Hematopoietic multipotent progenitor cell treated with erythropoietin and hydrocortisone succinate and interleukin-3 and kit ligand, for 17 days (in vitro differentiated cells): ENCODE data around the gene PRAME.
"Not testable (repeated sequence)": the region's sequence is repeated elsewhere in the genome, so short reads cannot be mapped to it uniquely, and the experiment has no call there.

Experiments
- DNase-seq: peaks from one replicate; pipeline ENCODE4 v3.0.0-alpha.2; 2015; ENCODE audit warnings: low spot score

Gene PRAME

GRCh38 chr22:22550789-22551434 is 8.2 kb downstream of the PRAME start:
- DNase-seq: no peak

- no peak for DNase-seq
Observed at GRCh38 chr22:22548910-22549309, 10.2 kb downstream of the PRAME start.

- no peak for DNase-seq
Observed at GRCh38 chr22:22548317-22548716, 10.7 kb downstream of the PRAME start.

- no peak for DNase-seq
Observed at GRCh38 chr22:22547692-22548300, 11.3 kb downstream of the PRAME start.

- no peak for DNase-seq
Observed at GRCh38 chr22:22547226-22547625, 11.8 kb downstream of the PRAME start.

DNA sequence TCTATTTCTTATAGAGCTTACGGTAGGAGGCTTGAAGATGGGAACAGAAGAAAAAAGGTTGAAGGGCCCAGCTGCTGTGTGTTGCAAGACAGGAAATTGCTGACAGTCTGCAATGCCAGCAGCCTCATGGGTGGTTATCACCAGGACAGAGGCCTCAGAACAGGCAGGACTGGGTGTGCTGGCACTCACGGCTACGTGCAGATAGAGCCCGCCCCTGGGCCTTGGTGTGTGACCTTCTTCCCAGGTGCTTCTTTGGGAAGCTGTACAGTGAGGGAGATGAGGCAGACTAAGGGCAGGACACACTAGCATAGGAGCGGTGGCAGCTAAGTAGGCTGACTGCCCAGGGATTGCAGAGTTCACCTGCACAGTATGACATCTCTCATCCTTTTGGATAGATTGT is 12.6 kb downstream of the PRAME start:
- DNase-seq: no peak

DNA sequence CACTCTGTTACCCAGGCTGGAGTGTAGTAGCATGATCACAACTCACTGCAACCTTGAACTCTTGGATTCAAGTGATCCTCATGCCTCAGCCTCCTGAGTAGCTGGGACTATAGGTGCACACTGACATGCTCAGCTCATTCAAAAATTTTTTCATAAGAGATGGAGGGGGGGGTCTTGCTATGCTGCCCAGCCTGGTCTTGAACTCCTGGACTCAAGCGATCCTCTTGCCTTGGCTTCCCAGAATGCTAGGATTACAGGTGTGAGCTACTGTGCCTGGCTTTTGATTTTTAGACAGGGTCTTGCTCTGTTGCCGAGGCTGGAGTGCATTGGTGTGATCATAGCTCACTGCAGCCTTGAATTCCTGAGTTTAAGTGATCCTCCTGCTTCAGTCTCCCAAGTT is 14.0 kb downstream of the PRAME start:
- no peak for DNase-seq

DNA sequence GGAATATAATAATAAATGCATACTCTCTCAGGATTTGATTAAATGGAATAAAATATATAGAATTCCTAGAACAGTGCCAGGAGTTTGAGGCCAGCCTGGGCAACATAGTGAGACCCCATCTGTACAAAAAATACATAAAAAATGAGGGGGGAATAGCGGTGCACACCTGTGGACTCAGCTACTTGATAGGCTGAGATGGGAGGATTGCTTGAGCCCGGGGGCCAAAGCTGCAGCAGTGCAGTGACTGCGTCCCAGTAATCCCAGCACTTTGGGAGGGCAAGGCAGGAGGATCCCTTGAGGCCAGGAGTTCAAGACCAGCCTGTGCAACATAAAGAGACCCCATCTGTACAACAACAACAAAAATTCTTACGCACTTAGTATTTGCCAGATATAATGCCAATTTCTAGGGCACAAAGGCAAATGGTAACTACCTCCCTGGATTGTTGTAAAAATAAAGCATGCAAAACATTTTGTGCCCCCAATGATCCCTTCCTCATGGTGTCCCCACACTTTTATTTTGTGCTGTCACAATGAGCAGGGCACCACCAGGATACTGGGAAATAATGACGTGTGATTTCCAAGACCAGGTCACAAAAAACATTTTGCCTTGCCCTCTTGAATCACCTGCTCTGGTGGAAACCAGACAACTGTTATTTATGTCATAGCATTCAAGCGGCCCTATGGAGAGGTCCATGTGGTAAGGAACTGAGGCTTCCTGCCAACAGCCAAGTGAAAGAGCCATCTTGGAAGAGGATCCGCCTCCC is 20.7 kb downstream of the PRAME start:
- no peak for DNase-seq

DNA sequence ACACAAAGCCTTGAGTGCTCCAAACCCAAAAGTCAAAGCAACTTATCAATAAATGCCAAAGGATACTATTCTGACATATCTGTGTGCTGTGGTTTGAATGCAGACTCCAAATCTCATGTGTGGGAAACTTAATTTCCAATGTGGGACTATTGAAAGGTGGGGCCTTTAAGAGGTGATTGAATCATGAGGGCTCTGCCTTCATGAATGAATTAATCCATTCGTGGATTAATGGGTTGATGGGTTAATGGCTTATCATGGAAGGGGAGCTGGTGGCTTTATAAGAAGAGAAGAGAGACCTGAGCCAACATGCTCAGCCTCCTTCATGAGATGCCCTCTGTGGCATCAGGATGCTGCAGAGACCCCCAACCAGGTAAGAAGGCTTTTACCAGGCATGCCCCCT is 22.1 kb downstream of the PRAME start:
- no peak for DNase-seq

DNA sequence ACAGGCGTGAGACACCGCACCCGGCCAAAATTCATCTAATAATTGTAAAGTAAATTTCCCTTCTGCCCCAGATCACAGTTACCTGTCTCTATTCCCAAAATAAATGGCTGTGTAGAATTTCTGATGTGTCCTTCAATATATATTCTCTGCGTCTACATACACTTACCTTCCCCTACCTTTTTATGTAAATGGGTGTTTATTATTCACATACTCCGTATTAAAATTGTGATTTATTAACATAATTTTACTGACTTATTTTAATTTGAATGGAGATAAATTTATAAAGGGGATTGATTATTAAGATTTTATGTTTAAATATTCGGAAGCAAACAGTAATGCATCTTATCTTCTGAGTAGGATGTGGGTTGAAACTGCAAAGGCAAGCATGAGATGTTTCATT is 22.6 kb downstream of the PRAME start:
- no peak for DNase-seq

GRCh38 chr22:22535662-22536061 is 23.4 kb downstream of the PRAME start:
- DNase-seq: no peak

DNA sequence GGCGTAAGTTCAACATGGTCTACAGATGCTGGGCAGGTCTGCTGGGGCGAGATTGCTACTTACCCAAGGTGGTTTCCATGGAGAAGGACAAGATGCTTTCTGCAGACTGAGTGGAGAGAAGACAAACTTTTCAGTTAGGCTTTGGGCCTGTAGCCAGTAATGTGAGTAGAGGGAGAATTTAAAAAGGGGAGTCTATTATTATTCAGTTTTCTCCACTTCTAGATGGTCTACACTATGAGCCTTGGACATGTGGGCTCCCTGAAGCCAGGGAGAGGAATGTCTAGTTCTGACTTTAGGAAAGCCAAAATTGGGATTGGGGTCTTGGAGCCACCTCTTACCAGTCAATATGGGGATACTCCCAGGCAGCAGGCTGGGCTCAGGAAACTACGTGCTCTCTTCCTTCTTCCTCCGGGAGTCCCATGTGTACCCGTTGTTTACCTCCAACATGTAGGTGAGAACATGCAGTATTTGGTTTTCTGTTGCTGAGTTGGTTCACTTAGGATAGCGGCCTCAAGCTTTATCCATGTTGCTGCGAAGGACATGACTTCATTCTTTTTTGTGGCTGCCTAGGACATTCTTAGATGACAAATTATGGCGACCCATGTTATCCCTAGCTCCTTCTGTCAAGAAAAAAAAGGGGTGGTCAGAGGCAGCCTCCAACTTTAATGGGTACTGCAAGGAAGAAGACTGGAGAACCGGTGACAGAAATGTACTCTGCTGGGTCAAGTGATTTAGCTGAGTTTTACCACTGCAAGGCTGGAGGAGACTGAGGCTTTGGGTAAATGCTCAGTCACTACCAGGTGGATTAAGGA is 24.3 kb downstream of the PRAME start:
- no peak for DNase-seq

DNA sequence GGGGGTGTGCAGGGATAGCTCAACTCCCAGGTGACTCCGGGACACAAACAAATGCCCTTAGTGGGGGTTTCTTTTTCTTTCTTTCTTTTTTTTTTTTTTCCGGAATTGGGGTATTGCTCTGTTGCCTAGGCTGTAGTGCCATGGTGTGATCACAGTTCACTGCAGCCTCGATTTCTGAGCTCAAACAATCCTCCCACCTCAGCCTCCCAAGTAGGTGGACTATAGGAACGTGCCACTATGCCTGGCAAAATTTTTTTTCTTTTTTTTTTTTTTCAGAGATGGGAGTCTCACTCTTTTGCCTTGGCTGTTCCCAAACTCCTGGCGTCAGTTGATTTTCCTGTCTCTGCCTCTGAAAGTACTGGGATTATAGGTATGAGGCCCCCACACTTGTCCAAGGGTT is 25.2 kb downstream of the PRAME start:
- no peak for DNase-seq

- DNase-seq: no peak
Observed at GRCh38 chr22:22533417-22533816, 25.6 kb downstream of the PRAME start.

- not testable (repeated sequence) for DNase-seq
Observed at GRCh38 chr22:22532547-22533071, 26.5 kb downstream of the PRAME start.

DNA sequence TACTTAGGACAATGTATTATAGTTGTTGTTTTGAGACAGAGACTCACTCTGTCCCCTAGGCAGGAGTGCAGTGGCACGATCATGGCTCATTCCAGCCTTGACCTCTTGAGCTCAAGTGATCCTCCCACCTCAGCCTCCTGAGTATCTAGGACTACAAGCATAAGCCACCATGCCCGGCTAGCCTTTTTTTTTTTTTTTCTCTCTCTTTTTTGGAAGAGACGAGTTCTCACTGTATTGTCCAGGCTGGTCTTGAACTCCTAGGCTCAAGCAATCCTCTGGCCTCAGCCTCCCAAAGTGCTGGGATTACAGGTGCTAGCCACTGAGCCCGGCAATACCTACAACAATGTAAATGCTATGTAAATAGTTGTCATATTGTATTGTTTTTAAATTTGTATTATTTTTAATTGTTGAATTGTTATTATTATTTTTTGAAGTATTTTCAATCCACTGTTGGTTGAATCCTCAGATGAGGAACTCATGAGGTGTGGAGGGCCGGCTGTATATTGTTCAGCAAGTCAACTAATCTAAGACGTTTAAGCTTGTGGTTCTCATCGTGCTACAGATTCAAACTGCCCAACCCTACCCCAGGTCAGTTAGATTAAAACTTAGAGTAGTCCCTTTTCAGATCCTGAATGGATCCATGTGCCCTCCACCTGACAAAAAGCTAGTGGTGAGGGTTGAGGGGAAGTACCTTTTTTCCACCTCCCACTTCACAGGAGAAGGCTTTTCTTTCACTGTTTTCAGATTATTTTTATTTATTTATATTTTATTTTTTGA is 27.1 kb downstream of the PRAME start:
- no peak for DNase-seq

DNA sequence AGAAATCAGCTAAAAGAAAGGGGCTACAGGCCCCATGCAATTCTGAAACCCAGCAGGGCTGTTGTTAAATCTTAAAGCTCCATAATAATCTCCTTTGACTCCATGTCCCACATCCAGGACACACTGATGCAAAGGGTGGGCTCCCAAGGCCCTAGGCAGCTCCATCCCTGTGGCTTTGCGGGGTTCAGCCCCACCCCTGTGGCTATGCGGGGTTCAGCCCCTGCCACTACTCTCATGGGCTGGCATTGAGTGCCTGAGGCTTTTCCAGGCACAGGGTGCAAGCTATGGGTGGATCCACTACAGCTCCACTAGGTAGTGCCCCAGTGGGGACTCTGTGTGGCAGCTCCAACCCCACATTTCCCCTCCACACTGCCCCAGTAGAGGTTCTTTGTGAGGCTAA is 30.3 kb downstream of the PRAME start:
- DNase-seq: no peak

- DNase-seq: no peak
Observed at GRCh38 chr22:22527312-22527711, 31.8 kb downstream of the PRAME start.

- no peak for DNase-seq
Observed at GRCh38 chr22:22526125-22526912, 32.7 kb downstream of the PRAME start.

DNA sequence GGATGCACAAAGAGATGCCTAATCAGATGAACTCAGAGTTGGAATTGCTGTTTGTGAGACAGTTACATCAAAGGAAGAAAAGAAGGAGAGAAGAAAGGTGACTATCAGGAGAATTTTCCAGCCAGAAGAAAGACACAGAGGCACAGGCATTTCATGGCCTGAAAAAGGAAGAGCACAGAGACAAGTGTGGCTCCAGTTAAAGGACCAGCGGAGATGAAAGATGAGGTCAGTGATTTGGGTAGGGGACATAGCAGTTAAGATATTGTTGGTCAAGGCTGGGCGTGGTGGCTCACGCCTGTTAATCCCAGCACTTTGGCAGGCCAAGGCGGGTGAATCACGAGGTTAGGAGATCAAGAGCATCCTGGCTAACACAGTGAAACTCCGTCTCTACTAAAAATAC is 35.6 kb downstream of the PRAME start:
- no peak for DNase-seq

DNA sequence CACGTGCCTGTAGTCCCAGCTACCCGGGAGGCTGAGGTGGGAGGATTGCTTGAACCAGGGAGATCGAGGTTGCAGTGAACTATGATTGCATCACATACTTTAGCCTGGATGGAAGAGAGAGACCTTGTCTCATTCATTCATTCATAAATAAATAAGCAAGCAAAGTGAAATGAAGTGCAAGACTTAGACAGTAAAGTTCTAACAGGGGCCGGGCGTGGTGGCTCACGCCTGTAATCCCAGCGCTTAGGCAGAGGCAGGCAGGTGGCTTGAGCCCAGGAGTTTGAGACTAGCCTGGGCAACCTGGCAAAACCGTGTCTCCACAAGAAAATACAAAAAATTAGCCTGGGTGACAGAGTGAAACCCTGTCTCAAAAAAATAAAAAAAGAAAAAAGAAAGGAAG is 37.4 kb downstream of the PRAME start:
- DNase-seq: no peak
